MM.1S (cell line): ENCODE results near the gene PEX5.

Experiments
- DNase-seq: peaks from one replicate; pipeline ENCODE4 v3.0.0-alpha.2; 2015
- H2AFZ ChIP-seq: fragments of 300-600 bp; sonication (generic); 2 replicates; pipeline ENCODE4 v1.6.0; 2016; ENCODE audit warnings: antibody characterized with exemption, low read length
- H3F3A ChIP-seq: fragments of 300-600 bp; sonication (generic); 2 replicates; pipeline ENCODE4 v1.6.1; 2016; ENCODE audit warnings: mild to moderate bottlenecking, antibody characterized with exemption, low read length, moderate library complexity, mixed read lengths; ENCODE audit not compliant: insufficient read depth
- H3K27ac ChIP-seq: fragments of 300-600 bp; sonication (generic); 2 replicates; pipeline ENCODE4 v1.5.1; 2016; ENCODE audit warnings: mild to moderate bottlenecking, low read length
- H3K27me3 ChIP-seq: fragments of 300-600 bp; sonication (generic); replicated peaks from 2 replicates; pipeline ENCODE4 v1.6.0; 2016; ENCODE audit warnings: low read length; ENCODE audit not compliant: insufficient read depth
- H3K36me3 ChIP-seq: fragments of 300-600 bp; sonication (generic); replicated peaks from 2 replicates; pipeline ENCODE4 v1.6.1; 2016; ENCODE audit warnings: mild to moderate bottlenecking, low read length, mixed read lengths; ENCODE audit not compliant: insufficient read depth
- H3K4me1 ChIP-seq: fragments of 300-600 bp; sonication (generic); 2 replicates; pipeline ENCODE4 v1.6.1; 2016; ENCODE audit warnings: low read length, mixed read lengths
- H3K4me2 ChIP-seq: fragments of 300-600 bp; sonication (generic); 2 replicates; pipeline ENCODE4 v1.6.0; 2016; ENCODE audit warnings: low read depth, low read length
- H3K4me3 ChIP-seq: fragments of 300-600 bp; sonication (generic); 2 replicates; pipeline ENCODE4 v1.5.1; 2016; ENCODE audit warnings: low read length, mixed read lengths
- H3K79me2 ChIP-seq: fragments of 300-600 bp; sonication (generic); 2 replicates; pipeline ENCODE4 v1.6.1; 2016; ENCODE audit warnings: mixed run types, low read length, mixed read lengths
- H3K9ac ChIP-seq: fragments of 300-600 bp; sonication (generic); 2 replicates; pipeline ENCODE4 v1.6.1; 2016; ENCODE audit warnings: low read length, mixed read lengths
- H3K9me2 ChIP-seq: fragments of 300-600 bp; sonication (generic); replicated peaks from 2 replicates; pipeline ENCODE4 v1.6.1; 2016; ENCODE audit warnings: mild to moderate bottlenecking, low read length, mixed read lengths; ENCODE audit not compliant: insufficient read depth
- H3K9me3 ChIP-seq: fragments of 300-600 bp; sonication (generic); replicated peaks from 2 replicates; pipeline ENCODE4 v1.6.1; 2016; ENCODE audit warnings: mild to moderate bottlenecking, low read length, mixed read lengths; ENCODE audit not compliant: insufficient read depth
- H4K20me1 ChIP-seq: fragments of 300-600 bp; sonication (generic); 2 replicates; pipeline ENCODE4 v1.6.1; 2016; ENCODE audit warnings: mild to moderate bottlenecking, low read length, moderate library complexity, mixed read lengths; ENCODE audit not compliant: insufficient read depth
- EZH2 ChIP-seq: fragments of 300-600 bp; sonication (generic); optimal IDR thresholded peaks from 2 replicates; pipeline ENCODE3; 2017; ENCODE audit warnings: low read depth, mild to moderate bottlenecking, antibody characterized with exemption, low read length, mixed read lengths
- EZH2phosphoT487 ChIP-seq: fragments of 300-600 bp; sonication (generic); IDR thresholded peaks from 2 replicates; pipeline ENCODE4 v1.6.1; 2018; ENCODE audit warnings: antibody characterized with exemption, low read length
- TF ChIP-seq, protein P1 (sequence below): fragments of 300-600 bp; sonication (generic); IDR thresholded peaks from 2 replicates; pipeline ENCODE4 v1.5.1; 2016; ENCODE audit warnings: antibody characterized with exemption, low read length, mixed read lengths

The PEX5 gene

GRCh38 chr12:7205091-7205490 lies 15.6 kb downstream of the PEX5 start:
- no peaks in the 10 kb centered on the region for H3K9me3 ChIP-seq
- H3K9ac ChIP-seq, result no peak overlapping the region
- no peaks in the 10 kb centered on the region for H4K20me1 ChIP-seq
- H2AFZ ChIP-seq, result no peak overlapping the region
- H3K27me3 ChIP-seq, result no peaks in the 10 kb centered on the region
- DNase-seq, result no peak
- H3K27ac ChIP-seq, result no peak overlapping the region
- no peaks in the 10 kb centered on the region for H3F3A ChIP-seq
- no peaks in the 10 kb centered on the region for H3K79me2 ChIP-seq
- H3K4me1 ChIP-seq, result no peaks in the 10 kb centered on the region
- H3K9me2 ChIP-seq, result no peaks in the 10 kb centered on the region
- no peak overlapping the region for H3K4me2 ChIP-seq
- peaks cover 5% of the 10 kb centered on the region; the same call in 1 of the 2 replicates for H3K36me3 ChIP-seq
- H3K4me3 ChIP-seq, result no peak overlapping the region
- TF ChIP-seq EZH2phosphoT487, result no peak

- H3K4me2 ChIP-seq, result no peak overlapping the region
- no peak overlapping the region for H3K9ac ChIP-seq
- H3K9me2 ChIP-seq, result no peaks in the 10 kb centered on the region
- peaks cover 5% of the 10 kb centered on the region for H3K36me3 ChIP-seq
- TF ChIP-seq, protein P1, sequence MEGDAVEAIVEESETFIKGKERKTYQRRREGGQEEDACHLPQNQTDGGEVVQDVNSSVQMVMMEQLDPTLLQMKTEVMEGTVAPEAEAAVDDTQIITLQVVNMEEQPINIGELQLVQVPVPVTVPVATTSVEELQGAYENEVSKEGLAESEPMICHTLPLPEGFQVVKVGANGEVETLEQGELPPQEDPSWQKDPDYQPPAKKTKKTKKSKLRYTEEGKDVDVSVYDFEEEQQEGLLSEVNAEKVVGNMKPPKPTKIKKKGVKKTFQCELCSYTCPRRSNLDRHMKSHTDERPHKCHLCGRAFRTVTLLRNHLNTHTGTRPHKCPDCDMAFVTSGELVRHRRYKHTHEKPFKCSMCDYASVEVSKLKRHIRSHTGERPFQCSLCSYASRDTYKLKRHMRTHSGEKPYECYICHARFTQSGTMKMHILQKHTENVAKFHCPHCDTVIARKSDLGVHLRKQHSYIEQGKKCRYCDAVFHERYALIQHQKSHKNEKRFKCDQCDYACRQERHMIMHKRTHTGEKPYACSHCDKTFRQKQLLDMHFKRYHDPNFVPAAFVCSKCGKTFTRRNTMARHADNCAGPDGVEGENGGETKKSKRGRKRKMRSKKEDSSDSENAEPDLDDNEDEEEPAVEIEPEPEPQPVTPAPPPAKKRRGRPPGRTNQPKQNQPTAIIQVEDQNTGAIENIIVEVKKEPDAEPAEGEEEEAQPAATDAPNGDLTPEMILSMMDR, result no peak
- TF ChIP-seq EZH2 (no peak), EZH2phosphoT487 (no peak)
- no peaks in the 10 kb centered on the region for H3K79me2 ChIP-seq
- no peak overlapping the region for H3K4me3 ChIP-seq
- H3K9me3 ChIP-seq, result no peaks in the 10 kb centered on the region
- no peak overlapping the region for H2AFZ ChIP-seq
- no peaks in the 10 kb centered on the region for H4K20me1 ChIP-seq
- DNase-seq, result no peak
- no peak overlapping the region for H3K27ac ChIP-seq
- no peaks in the 10 kb centered on the region for H3F3A ChIP-seq
- no peaks in the 10 kb centered on the region for H3K27me3 ChIP-seq
- no peaks in the 10 kb centered on the region for H3K4me1 ChIP-seq
These were observed 17.2 kb downstream of the PEX5 start for GRCh38 chr12:7206691-7207090.

DNA sequence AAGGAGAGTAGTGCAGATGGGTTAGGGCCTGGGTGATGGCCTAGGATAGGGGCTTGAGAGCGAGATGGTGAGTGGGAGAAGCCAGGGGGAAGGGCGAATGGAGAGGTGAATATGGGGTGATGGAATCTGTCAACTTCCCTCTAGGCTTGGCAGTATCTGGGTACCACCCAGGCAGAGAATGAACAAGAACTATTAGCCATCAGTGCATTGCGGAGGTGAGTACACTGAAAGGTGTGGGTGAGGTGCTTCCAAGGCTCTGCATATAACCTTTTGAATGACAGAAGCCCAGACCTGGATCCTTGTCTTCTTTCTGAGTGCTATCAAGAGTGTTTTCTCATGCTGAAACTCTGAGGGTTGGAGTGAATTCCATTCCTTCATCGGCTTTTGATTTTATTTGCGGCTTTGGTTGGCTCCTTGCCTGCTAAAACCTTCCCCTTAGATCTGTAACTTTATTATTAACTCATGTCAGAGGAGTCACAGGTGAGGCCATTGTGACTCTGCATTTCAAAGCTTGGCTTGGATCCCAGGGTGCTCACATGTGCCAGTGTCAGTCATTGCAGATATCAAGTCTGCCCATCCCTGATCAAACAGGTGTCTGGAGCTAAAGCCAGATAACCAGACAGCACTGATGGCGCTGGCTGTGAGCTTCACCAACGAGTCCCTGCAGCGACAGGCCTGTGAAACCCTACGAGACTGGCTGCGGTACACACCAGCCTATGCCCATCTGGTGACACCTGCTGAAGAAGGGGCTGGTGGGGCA lies 18.6 kb downstream of the PEX5 start:
- no peaks in the 10 kb centered on the region for H4K20me1 ChIP-seq
- no peak overlapping the region for H2AFZ ChIP-seq
- peaks cover 5% of the 10 kb centered on the region for H3K36me3 ChIP-seq
- no peak overlapping the region for H3K4me2 ChIP-seq
- no peaks in the 10 kb centered on the region for H3K79me2 ChIP-seq
- H3K4me3 ChIP-seq, result no peak overlapping the region
- H3K4me1 ChIP-seq, result no peaks in the 10 kb centered on the region
- H3K9me2 ChIP-seq, result no peaks in the 10 kb centered on the region
- H3K9me3 ChIP-seq, result no peaks in the 10 kb centered on the region
- TF ChIP-seq EZH2phosphoT487 (no peak), EZH2 (no peak)
- TF ChIP-seq, protein P1, result no peak
- H3F3A ChIP-seq, result no peaks in the 10 kb centered on the region
- DNase-seq, result no peak
- H3K9ac ChIP-seq, result no peak overlapping the region
- no peak overlapping the region for H3K27ac ChIP-seq
- H3K27me3 ChIP-seq, result no peaks in the 10 kb centered on the region

DNA sequence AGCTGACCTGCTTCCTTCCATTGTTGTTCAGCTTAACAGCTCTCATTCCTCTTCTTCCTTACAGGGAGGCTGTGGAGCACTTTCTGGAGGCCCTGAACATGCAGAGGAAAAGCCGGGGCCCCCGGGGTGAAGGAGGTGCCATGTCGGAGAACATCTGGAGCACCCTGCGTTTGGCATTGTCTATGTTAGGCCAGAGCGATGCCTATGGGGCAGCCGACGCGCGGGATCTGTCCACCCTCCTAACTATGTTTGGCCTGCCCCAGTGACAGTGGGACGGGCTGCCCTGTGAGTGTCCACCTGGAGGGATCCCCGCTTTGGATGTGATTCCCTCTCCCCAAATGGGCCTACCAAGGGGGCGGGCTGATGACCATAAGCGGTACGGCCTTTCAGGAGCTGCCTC lies 20.5 kb downstream of the PEX5 start:
- no peak for DNase-seq
- no peaks in the 10 kb centered on the region for H3K4me1 ChIP-seq
- no peak for TF ChIP-seq EZH2
- TF ChIP-seq, protein P1, result no peak
- TF ChIP-seq EZH2phosphoT487, result no peak
- H3F3A ChIP-seq, result no peaks in the 10 kb centered on the region
- H3K79me2 ChIP-seq, result no peaks in the 10 kb centered on the region
- no peaks in the 10 kb centered on the region for H3K9me3 ChIP-seq
- H3K27me3 ChIP-seq, result no peaks in the 10 kb centered on the region
- H2AFZ ChIP-seq, result no peak overlapping the region
- no peaks in the 10 kb centered on the region for H3K9me2 ChIP-seq
- H3K36me3 ChIP-seq, result peaks cover 5% of the 10 kb centered on the region
- no peak overlapping the region for H3K27ac ChIP-seq
- no peak overlapping the region for H3K4me3 ChIP-seq
- no peak overlapping the region for H3K9ac ChIP-seq
- no peak overlapping the region for H3K4me2 ChIP-seq
- no peaks in the 10 kb centered on the region for H4K20me1 ChIP-seq
